Measurements from ENCODE around the gene ADCY5.

The ADCY5 gene

DNA sequence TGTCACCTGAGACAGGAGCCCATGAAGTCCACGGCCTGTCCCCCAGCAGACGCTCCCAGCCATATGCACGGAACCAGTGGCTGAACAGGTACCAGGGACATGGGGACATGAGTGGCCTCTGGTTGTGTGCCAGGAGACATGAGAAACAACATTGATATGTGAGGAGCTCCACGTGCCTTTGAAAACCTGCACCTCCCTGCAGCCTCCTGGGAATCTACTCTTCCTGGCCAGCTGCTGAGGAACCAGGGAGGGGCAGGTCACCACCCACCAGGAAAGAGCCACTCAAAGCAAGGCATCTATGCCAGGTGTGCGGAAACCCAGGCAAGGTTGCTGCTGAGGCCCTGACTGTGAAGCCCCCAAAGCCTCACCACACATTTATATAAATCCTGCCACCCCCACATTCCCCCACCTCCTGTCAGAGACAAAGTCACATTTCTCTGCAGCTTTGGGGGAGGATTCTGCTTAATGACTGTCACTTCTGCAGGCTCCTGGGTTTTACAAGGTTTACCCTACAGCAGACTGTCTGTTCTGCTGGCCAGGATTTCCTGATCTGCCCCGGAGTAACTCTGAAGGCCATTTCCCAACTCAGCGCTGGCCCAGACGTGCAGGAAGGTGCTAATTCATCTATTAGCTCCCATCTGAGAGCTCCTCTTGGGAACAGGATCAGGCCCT is 110.8 kb downstream of the ADCY5 start:
- TF ChIP-seq, protein P1, sequence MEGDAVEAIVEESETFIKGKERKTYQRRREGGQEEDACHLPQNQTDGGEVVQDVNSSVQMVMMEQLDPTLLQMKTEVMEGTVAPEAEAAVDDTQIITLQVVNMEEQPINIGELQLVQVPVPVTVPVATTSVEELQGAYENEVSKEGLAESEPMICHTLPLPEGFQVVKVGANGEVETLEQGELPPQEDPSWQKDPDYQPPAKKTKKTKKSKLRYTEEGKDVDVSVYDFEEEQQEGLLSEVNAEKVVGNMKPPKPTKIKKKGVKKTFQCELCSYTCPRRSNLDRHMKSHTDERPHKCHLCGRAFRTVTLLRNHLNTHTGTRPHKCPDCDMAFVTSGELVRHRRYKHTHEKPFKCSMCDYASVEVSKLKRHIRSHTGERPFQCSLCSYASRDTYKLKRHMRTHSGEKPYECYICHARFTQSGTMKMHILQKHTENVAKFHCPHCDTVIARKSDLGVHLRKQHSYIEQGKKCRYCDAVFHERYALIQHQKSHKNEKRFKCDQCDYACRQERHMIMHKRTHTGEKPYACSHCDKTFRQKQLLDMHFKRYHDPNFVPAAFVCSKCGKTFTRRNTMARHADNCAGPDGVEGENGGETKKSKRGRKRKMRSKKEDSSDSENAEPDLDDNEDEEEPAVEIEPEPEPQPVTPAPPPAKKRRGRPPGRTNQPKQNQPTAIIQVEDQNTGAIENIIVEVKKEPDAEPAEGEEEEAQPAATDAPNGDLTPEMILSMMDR (conservative IDR thresholded peaks at IDR 0.05; ENCODE audit: low read depth, low read length) = no peak
- H3K4me3 ChIP-seq (ENCODE audit: low read depth, low read length) = no peak overlapping the region
- no peak for DNase-seq (ENCODE audit: low read depth)

DNA sequence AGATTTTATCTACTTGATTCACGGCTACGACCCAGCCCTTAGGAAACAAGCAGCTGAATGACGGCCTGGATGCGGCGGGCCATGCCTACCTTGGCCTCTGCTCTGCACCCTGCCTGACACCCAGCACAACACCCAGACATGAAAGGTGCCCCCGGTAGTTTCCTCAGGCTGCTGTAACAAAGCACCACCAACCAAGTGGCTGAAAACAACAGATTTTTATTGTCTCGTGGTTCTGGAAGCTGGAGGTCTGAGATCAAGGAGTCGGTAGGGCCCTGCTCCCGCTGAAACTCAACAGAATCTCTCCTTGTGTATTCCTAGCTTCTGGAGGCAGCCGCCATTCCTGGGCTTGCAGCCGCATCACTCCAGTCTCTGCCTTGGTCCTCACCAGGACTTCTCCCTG is 111.7 kb downstream of the ADCY5 start:
- H3K4me3 ChIP-seq (ENCODE audit: low read depth, low read length) = no peak overlapping the region
- TF ChIP-seq, protein P1 (conservative IDR thresholded peaks at IDR 0.05; ENCODE audit: low read depth, low read length) = no peak
- no peak for DNase-seq (ENCODE audit: low read depth)

DNA sequence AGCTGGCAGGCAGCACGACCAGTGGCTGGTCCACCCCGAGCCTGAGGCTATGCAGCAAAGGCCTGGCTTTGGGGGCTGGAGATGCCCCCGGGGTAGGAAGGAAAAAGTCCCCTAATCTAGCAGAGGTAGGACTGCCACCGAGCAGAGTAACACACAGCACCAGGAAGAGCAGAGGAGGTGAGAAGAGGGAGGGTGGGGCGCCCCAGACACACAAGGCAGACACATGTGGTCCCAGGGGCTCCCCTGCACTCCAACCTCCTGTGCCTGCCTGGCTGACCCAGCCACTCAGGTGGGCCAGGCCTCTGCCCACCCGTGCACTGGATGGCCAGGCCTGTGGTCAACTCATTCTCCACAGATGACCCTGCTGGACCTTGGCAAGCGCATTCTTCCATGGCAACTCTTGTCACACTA is 112.4 kb downstream of the ADCY5 start:
- DNase-seq (ENCODE audit: low read depth) = no peak
- TF ChIP-seq, protein P1 (conservative IDR thresholded peaks at IDR 0.05; ENCODE audit: low read depth, low read length) = no peak

DNA sequence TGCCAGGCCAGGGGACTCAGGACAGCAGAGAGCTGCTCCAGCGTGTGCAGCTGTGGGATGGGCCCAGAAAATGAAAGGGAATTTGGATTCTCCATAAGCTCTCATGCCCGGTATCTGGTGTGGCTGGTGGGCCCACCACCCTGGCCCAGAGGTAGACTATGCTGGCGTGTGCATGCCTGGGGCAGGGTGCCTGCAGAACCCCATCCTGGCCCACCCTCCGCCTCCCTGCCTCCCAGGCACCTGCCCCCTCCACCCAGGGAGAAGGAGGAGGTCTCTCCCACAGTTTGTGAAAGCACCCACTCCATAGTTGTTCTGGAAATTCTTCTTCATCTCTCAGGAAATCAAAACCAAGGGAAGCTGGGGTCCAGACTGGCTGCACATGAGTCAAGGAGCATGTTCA is 112.9 kb downstream of the ADCY5 start:
- TF ChIP-seq, protein P1 (conservative IDR thresholded peaks at IDR 0.05; ENCODE audit: low read depth, low read length) = no peak
- DNase-seq (ENCODE audit: low read depth) = no peak
- H3K4me3 ChIP-seq (ENCODE audit: low read depth, low read length) = no peak overlapping the region

More for the DNA sequence above, 112.4 kb downstream of the ADCY5 start:
- no peak overlapping the region for H3K4me3 ChIP-seq (ENCODE audit: low read depth, low read length)

DNA sequence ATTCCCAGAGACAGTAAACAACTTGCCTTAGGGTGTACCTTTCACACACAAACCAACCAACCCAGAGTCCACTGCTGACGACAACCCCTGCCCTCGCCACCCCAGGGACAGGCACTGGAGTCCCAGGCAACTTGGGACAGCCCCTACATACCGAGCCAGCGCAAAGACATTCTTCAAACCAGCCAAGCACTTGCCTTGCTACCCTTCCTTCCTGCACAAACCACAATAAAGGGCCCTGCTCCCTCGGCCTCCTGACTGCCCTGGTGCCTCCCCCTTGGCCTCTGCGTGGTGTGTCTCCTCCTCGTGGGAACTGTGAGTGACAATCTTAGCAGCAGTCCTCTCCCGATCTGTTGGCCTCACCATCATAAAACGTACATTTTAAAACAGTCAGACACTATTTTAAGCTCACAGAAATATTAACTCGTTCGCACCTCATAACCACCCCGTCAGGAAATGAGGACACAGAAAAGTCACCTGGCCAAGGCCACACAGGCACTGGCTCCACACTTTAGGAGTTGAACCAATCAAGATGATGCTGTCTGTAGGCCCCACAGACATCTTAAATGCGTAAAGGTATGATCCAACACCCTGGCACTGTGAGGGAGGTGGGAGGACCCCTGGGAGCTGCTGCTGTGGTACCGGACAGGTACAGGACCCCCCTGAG is 113.8 kb downstream of the ADCY5 start:
- no peak for DNase-seq (ENCODE audit: low read depth)
- no peak overlapping the region for H3K4me3 ChIP-seq (ENCODE audit: low read depth, low read length)
- TF ChIP-seq, protein P1 (conservative IDR thresholded peaks at IDR 0.05; ENCODE audit: low read depth, low read length) = no peak

DNA sequence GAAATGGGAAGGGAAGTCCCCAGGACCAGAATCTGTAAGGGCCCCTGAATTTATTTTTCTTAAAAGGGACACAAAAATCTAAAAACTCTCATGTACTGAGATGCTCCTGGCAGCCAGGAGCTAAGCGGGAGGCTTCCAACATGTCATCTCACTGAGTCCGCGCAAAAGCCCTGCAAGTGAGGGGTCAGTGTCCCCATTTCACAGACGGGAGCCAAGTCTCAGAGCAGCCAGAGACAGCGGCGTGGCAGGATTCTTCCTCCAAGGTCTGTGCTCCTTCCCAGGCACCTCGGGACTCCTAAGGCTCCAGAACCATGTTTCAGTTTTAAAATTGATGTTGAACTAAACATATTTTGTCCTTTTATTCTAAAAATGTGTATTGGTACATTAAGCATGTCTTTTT is 114.8 kb downstream of the ADCY5 start:
- TF ChIP-seq, protein P1 (conservative IDR thresholded peaks at IDR 0.05; ENCODE audit: low read depth, low read length) = no peak
- no peak for DNase-seq (ENCODE audit: low read depth)

DNA sequence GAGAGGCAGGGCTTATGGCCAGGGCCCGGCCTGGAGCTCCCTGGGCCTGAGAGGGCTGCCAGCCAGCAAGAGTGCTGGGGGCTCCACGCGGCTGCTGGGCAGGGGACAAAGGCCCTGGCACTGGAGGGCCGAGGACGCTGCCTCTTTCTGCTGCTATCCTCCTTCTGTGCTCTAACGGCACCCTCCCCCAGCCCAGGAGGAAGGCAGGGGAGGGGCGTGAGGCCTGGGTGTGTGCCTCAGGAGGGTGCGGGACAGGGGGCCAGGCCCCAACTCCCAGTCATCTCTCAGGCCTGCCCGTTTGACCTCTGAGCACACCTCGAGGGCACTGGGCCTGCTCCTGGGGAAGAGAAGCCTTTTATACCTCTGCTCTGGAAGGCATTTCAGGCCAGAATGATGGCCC is 115.5 kb downstream of the ADCY5 start:
- DNase-seq (ENCODE audit: low read depth) = no peak
- TF ChIP-seq, protein P1 (conservative IDR thresholded peaks at IDR 0.05; ENCODE audit: low read depth, low read length) = no peak
- no peak overlapping the region for H3K4me3 ChIP-seq (ENCODE audit: low read depth, low read length)

More for the DNA sequence above, 114.8 kb downstream of the ADCY5 start:
- H3K4me3 ChIP-seq (ENCODE audit: low read depth, low read length) = no peak overlapping the region
